Measurements from ENCODE around the gene SUN1.

- TF ChIP-seq SRF (IDR thresholded peaks at IDR 0.05; ENCODE audit: low read depth) (no peak), EZH2 (IDR thresholded peaks at IDR 0.05) (no peak)
- TF ChIP-seq, protein P1, sequence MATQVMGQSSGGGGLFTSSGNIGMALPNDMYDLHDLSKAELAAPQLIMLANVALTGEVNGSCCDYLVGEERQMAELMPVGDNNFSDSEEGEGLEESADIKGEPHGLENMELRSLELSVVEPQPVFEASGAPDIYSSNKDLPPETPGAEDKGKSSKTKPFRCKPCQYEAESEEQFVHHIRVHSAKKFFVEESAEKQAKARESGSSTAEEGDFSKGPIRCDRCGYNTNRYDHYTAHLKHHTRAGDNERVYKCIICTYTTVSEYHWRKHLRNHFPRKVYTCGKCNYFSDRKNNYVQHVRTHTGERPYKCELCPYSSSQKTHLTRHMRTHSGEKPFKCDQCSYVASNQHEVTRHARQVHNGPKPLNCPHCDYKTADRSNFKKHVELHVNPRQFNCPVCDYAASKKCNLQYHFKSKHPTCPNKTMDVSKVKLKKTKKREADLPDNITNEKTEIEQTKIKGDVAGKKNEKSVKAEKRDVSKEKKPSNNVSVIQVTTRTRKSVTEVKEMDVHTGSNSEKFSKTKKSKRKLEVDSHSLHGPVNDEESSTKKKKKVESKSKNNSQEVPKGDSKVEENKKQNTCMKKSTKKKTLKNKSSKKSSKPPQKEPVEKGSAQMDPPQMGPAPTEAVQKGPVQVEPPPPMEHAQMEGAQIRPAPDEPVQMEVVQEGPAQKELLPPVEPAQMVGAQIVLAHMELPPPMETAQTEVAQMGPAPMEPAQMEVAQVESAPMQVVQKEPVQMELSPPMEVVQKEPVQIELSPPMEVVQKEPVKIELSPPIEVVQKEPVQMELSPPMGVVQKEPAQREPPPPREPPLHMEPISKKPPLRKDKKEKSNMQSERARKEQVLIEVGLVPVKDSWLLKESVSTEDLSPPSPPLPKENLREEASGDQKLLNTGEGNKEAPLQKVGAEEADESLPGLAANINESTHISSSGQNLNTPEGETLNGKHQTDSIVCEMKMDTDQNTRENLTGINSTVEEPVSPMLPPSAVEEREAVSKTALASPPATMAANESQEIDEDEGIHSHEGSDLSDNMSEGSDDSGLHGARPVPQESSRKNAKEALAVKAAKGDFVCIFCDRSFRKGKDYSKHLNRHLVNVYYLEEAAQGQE (IDR thresholded peaks at IDR 0.05; ENCODE audit: low read depth) = no peak
Observed at GRCh38 chr7:825386-825785, 6.9 kb upstream of the SUN1 start.
